NCI-H146 (cell line): ENCODE results near the gene ENAM.
"Not testable (repeated sequence)": the region's sequence is repeated elsewhere in the genome, so short reads cannot be mapped to it uniquely, and the experiment has no call there.

Experiments
- DNase-seq: peaks from one replicate; lab custom pipeline; 2025; lab: John Stamatoyannopoulos, UW

Gene ENAM

GRCh38 chr4:70680934-70681333, 52.4 kb downstream of the ENAM start:
- DNase-seq = peak; percentile 8

GRCh38 chr4:70681704-70682103, 53.2 kb downstream of the ENAM start:
- no peak for DNase-seq

- DNase-seq = not testable (repeated sequence)
Observed at GRCh38 chr4:70682142-70682541, 53.6 kb downstream of the ENAM start.

GRCh38 chr4:70687392-70687791, 58.8 kb downstream of the ENAM start:
- no peak for DNase-seq

GRCh38 chr4:70687821-70688794, 59.6 kb downstream of the ENAM start, which contains the start of gene UTP3:
Gene UTP3 (plus strand): TSS chr4:70688532. CDS start chr4:70688678, 146 bp downstream.
- DNase-seq = peak; percentile 98

GRCh38 chr4:70688795-70689231, 60.3 kb downstream of the ENAM start:
- DNase-seq = peak; percentile 22

- DNase-seq = no peak
Observed at GRCh38 chr4:70691661-70692060, 63.1 kb downstream of the ENAM start.

- DNase-seq = not testable (repeated sequence)
Observed at GRCh38 chr4:70694633-70695032, 66.1 kb downstream of the ENAM start.
